Right hindlimb (tissue), 1 donor: ENCODE data around the gene CMSS1.
"Not testable (repeated sequence)": the region's sequence is repeated elsewhere in the genome, so short reads cannot be mapped to it uniquely, and the experiment has no call there.

Source experiments
- DNase-seq: peaks from one replicate; pipeline ENCODE4 v3.0.0-alpha.2; 2018

Gene CMSS1

DNA sequence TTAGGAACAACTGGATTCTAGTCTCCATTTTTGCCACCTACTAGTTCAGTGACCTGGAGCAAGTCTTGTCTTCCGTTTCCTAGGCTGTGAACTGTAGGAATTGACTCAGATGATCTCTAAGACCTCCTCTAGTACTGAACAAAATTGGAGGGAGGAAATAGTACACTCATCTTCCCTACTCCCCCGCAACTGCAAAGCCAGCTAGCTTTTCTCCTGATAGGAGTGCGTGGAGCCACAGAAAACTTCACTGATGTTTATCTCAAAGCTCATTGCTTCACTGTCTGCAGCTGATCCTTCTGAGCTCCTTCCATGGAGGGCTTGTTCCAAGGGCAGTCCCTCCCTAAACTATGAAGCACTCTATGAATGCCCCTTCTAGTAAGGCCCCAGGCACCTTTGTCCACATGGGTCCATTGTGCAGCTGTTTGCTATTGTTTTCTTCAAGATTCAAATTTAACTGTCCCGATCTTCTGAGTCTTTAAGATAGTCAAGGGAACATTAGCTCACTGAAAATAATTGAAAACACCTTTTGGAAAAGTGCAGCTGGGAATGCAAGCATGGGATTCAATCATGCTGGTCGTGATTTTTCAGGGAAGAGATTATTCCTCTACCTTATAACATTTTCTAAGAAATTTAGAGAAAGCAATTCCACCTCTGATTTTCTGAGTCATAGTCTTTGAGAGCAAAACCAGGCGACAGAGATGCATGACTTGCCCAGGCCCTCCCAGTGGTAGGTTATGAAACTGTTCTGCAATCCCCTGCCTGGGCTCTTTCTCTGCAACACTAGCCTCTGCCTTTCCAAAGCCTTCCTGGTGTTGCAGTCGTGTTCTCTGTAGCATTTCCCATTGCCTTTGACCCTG lies 272.4 kb downstream of the CMSS1 start:
- peak; percentile 43 for DNase-seq

DNA sequence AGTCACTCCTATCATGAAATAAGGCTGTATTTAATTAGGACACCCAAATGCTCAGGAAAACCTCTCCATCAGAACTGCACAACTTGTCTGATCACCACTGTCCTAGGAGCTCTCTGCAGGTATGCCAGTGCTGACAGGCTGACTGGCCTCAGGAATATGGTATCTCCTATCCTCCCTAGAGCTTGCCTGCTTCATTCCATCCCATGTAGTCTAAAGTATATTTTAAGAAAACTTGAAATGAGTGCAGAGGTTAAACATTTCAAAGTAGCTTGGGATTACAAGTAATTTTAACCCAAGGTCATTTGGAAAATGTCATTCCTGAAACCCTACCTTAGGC lies 273.0 kb downstream of the CMSS1 start:
- no peak for DNase-seq

DNA sequence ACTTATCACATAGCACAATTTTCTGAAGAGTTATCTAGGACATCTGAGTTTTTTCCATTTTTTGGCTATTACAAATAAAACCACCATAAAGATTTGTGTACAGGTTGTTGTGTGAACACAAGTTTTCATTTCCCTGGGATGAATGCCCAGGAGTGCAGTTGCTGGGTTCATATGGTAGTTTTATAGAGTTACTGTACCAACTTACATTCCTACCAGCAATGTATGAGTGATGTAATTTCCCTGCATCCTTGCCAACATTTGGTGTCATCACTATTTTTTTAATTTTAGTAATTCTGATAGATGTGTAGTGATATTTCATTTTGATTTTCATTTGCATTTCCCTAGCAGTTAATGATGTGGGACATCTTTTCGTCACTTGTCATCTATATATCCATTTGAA lies 276.2 kb downstream of the CMSS1 start:
- DNase-seq = no peak

DNA sequence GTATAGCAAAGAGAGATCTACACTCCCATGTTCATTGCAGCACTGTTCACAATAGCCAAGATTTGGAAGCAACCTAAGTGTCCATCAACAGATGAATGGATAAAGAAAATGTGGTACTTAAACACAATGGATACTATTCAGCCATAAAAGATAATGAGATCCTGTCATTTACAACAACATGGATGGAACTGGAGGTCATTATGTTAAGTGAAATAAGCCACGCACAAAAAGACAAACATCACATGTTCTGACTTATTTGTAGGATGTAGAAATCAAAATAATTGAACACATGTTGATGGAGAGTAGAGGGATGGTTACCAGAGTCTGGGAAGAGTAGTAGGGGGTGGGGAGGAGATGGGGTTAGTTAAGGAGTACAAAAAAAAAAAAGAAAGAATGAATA lies 278.6 kb downstream of the CMSS1 start:
- not testable (repeated sequence) for DNase-seq

DNA sequence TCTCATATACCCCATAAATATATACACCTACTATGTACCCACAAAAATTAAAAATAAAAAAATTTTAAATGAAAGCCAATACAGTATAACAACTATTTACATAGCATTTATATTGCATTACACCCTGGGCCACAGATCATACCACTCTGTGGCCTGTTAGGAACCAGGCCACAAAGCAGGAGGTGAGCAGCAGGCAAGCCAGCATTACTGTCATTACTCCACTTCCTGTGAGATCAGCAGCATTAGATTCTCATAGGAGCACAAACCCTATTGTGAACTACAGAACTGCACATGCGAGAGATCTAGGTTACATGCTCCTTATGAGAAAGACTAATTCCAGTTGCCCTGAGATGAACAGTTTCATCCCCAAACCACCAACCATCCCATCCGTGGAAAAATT lies 279.2 kb downstream of the CMSS1 start:
- DNase-seq = no peak

DNA sequence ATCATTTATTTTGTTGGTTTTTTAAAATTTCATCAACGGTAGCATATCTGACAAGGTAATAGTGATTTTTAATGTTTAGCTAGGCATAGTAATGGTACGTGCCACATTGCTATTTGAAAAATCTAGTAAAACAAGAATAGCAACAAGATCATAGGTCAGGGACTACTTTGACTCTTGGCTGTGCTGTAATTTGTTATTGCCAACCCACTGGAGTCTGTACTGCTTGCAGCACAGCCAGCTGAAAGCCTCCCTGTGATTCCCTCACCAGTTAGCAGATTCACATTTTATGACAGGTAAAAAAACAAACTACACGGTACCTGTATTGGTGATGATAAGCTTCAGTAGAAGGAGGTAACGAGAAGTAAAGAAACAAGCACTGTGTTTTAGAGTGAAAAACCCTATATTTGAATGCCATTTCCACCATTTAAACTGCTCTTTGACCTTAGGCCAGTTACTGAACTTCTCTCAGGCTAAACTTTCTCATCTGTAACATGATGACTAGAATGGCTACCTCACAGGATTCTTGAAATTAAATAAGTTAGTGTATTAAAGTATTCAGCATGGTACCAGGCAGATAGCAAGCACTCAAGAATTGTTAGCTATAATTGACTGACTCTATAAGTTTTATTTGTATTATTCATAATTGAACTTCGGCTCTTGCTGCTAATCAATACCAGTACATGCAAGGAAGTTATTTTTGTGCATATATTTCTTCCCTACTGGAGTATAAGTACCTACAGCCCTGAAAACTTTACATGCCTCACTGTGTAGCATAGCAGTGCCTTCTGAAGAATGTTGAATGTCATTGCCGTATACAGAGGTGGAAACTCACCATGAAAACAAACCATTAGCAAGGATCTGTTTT lies 280.5 kb downstream of the CMSS1 start:
- DNase-seq = no peak

DNA sequence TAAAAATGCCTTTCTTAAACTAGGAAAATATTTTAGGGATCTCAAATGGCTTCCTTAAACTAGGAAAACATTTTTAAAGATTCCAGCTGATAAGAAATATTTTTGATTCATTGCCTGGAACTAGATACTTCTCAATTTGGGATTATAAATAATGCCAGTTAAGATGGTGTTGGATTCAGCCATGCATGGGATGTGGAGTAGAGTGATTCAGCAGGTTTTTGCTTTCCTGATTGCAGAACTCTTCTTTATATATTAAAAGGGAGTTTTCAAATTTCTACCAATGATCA lies 281.1 kb downstream of the CMSS1 start:
- DNase-seq = no peak

DNA sequence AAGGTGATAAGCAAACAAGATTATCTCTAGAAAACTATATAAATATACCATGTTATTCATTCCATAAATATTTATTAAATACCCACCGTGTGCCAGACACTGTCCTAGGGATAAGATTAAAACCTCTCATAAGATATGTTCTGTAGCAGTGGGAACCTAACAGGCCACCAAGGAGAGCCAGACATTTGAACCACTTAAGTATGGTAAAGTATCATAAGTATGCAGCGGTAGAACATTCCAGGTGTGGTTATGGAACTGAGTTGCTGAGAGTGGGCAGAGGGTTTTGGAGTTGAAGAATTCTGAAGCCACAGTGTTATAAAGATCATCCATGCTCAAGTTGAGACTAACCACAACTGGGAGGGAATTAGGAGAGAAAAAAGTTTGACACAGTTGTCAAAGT lies 282.0 kb downstream of the CMSS1 start:
- DNase-seq = no peak

DNA sequence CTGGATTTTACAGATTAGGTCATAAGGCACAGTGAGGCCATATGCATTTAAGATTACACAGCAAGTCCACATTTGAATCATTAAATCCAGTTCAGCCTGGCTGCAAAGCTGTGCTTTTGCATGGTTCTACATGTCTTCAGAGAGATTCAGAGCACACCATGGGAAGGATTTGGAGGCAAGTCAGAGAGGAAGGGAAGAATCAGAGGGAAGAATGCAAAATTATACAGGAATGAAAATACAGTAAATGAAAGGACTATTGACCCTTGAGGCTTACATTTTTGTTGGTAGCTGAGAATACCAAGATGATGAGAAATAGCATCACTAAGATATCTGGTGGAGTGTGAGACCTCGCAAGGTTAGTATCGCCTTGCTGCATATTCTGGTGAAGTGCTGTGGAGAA lies 282.8 kb downstream of the CMSS1 start:
- no peak for DNase-seq

DNA sequence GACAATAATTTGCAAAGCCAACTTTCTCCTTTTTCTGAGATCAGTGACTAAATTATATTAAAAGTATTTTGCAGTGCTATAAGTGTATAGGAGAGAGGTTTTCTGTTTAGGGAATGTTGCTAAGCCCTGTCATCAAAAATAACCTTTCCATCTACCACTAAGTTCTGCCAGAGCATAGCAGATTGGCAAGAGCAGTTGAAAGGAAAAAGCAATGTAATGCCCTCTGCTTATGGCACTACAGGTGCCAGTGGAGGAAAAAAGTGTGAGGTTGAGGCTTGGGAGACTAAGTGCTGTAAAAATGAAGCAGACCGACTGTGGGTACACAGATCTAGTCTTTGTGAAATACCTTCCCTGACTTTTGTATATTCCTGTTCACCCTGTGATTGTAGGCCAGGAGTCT lies 285.1 kb downstream of the CMSS1 start:
- no peak for DNase-seq

DNA sequence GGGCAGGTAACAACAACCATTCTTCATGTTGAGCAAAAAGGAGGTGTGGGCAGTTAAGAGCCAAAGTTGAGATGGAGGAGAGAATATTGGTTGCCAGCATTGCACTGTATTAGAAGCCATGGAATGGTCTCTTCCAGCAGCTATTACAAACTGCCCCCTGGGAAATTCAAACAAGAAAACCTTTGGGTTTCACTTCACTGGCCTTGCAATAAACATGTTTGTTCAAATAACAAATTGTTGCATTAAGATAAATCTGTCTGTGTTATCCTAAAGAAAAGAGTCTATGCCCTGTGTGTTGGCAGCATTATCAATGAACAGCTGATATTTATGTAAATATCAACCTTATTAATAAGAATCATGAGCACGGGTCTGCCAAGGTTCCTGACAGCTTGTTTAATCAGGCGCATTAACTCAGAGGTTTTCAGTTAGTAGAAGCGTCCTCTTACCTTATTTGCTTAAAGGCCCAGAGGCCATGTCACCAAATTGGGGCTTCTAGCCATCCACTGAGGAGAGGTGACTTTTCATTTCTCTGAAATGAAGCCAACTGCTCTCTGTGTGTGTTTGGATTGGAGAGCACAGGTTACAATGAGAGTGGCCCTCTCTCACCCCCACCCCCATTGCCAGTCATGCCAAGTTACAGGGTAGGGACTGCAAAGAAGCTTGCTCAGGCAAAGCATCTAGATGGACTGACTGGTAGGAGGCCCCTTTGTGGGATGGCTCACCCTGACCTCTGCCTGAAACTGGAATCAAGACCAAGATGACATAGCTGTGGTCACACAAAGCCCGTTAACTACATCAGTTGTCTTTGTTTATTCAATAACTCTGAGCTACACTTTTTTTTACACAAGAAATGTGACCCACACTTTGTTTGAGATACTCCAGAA lies 286.1 kb downstream of the CMSS1 start:
- no peak for DNase-seq

DNA sequence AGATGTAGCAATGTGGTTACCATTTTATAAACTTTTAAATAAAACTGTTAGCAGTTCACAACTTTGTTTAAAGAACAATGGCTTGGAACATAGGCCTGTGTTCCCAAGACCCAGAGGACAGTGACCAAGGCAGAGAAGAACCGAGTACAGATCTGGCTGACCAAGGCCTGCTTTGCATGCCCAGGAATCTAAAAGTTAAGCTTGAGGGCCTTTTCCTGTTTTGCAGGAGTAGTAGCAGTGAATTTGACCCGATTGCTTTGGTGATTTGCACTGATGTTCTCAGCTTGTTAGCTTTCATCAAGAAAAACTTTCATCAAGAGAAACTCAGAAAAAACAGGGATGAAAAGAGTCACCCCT lies 286.8 kb downstream of the CMSS1 start:
- no peak for DNase-seq

DNA sequence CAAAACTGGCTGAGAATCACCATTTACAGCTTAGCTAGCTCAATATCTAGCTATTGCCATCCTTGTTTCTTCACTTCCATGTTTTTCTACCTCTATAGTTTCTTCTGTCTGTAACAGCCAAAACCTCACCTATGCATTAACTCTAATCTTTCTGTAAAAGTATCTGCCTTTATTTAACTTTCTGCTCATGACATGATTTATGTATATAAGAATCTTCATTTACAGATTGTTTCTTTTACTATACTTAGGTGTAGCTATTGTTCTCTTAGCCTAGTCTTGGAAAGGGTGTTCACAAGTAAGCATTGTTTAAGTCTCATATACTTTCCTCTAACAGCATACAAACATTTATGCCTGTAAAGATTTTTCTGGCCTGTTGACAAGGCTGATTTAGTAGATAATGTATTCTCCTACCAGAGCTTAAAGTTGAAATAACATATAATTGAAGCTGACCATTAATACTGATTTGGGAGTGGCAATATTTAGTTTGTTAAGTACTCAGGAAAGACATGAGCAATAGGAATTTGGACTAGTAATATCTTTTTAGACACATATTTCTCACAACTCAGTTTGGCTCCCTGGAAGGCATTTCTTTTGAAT lies 287.3 kb downstream of the CMSS1 start:
- no peak for DNase-seq

DNA sequence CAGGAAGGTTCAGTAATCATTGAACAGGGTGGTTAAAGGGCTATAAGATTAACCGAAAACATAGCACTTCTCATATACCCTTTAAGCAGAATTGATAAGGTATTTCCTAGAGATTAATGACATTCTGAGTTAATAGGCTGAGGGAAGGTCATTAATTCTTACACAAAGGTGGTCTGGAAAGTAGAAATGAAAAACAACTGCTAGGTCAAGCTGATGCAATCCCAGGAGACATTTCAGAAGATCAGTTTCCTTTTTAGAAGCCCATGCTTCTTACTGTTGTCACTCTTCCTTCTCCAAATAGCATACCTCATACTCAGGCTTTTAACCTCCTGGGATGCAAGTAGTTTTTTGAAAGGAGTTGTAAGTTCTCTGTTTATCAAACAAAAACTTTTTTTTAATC lies 287.8 kb downstream of the CMSS1 start:
- no peak for DNase-seq

DNA sequence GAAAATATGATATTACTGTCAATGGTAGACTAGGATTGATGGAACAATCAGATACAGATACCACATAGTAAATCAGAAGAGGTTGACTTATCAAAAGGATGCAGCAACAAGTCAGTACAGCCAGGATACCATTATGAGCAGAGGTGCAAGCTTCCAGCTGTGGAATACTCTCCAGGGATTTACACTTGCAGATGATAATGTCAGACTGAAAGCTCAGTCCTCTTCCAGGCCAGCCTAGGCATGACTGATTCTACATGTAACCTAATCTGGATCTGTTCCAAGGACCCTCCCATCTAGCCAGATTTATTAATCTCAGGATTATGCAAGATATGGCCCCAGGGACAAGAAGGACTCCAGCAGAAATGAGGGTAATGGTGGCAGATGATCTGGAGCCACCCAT lies 288.4 kb downstream of the CMSS1 start:
- DNase-seq = no peak

DNA sequence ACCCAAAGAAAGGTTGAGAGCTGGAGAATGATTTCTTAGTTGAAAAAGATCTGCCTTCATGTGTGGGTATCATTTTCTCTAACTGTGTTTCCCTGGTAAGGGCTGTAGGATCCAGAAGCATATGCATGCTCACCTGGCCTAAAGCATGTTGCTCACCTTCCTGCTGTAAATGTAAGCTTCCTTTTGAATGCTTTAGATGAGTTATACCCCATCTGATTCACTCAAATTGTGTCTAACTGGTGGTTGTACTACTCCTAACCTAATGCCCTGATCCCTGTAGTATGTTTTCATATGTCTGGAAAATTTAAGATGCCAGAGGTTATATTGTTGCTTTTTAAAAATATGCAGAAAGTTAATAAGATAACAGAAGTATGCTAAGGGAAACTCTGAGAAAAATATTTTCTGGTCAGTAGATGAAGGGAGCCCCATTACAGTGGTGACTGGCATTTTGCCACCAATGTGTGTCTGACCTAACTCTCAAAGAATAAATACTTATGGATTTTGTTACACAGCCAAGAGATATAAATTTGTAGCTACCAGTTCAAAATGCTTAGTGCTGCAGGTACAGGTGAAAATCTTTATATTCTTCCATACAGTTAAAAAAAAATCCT lies 289.0 kb downstream of the CMSS1 start:
- no peak for DNase-seq

DNA sequence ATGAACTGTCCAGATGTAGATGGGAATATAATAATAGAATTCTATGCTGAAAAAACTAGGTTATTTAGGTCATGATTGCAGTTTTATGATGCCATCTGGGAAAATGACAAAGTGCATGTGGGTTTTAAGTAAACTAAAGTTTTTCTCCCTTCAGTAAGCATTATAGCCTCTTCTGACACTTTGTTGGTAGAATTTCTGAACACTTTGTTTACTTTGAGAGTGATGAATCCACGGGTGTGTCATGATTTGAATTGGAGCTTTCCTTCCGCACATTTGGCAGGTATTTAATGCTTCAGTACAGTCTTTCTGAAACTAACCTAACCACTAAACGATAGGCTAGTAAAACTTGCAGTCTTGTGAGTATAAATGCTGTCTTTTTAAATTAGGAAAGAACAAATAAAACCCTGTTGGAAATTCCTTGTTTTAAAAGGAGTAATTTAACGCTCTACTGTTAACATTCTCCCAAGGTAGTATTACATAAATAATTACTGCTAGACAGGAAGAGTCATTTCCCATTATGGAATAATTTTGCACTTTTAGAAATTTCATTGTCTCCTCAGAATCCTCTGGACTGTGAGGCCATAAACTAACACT lies 289.7 kb downstream of the CMSS1 start:
- no peak for DNase-seq

DNA sequence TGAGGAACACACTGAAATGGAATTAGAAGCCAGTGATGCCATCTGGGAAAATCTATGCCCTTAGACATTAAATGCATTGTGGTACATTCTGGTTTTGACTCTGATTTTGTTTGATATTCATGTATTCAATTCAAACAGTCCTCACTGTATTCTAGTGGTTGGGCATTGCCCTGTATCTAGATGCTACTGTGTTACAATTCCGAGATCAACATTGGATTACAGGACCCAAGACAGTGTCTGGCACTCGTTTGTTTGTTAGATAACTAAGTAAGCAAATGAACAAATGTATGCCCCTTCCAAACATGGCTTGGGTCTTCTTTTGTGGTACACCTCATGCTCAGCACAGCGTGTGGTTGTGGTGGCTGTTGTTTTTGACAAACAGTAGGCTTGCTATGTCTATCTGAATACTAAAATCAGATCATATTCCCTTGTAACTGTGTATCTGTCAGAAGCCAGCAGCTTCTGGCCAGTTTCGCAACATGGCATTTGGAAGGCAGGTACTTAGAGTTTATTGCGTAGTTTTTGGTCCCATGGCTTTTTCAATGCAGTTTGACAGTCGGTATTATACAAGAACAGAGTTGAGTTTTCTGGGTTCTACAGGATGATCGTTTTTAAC lies 290.9 kb downstream of the CMSS1 start:
- no peak for DNase-seq

DNA sequence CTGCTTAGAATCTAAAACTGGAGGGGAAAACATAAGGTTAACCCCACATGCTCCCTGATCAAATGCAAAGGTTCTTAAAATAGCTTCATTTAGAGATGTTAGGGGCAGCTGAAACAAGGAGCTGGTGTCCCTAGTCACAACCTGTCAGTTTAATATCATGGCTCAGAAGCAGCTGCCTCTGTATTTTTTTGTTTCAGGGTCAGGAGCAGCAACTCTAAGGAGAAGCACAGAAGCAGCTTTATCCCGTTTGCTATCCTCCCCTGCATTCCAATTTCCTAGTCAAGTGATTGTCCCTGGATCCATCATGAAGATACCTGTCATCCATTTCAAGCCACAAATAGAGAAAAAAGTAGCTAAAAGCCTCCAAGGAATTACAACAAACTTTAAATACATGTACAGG lies 292.5 kb downstream of the CMSS1 start:
- no peak for DNase-seq

DNA sequence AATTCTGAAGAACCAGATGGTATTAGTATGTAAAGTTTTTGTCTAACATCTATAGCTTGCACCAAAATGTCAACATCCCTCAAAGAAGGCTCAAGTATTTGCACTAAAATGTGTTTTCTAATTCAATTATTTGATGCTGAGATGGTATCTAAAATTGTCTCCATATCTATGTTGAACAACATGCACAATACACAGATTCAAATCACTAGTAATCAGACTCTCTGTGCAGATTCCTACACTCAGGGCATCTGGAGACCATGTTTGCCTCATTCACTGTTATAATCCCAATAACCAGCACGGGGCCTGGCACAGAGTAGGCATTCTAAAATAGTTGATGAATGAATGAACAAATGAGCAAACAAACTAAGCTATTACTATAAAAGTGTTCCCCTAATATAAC lies 294.1 kb downstream of the CMSS1 start:
- DNase-seq = no peak

DNA sequence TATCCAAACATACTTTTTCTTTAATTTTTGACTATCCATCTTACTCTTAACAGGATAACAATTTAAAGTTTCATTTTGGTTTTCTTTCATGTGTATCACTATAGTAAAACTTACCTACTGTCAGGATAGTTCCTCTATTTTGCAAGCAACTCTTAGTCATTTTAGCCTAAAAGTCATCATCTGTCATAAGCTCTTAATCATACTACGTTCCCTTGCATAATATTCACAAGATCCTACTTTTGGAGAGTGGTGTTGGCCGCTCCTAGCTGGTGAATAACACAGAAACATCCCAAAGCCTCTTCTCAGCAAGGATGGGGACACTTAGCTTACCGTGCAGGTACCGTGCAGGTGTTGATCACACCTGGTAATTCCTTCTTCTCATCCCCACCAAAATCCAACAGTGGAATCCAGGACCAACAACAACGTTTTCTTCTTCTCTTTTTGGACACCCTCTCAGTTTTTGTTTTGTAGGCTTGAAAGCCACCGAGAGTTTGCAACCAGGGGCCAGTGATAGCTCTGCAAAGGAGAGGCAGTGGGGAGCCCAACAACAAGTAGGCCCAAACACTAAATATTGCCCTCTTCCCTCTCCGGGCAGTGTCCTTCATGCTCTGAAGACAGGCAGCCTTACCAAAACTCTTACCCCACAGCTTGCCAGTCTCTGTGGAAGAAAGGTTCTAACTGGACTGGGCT lies 296.2 kb downstream of the CMSS1 start:
- no peak for DNase-seq
